ENCODE data around the gene ELMO3.

ELMO3 gene

DNA sequence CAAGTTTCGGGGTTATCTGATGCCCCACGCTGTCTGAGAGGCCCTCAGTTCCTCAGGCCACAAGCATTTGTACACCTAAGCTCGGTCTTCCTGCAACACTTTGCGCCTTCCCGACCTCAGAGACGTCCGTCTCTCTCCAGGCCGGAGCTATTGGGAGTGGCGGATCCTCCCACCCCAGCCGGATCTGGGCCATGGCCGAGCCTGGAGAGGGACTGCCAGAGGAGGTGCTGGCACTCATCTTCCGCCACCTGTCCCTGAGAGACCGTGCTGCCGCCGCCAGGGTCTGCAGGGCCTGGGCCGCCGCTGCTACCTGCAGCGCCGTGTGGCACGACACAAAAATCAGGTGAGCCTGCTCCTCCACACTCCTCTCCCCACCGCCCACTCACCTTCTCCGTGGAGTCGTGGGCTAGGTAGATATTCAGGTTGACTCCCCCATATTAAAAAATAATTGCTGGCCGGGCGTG lies 37.3 kb upstream of the ELMO3 start:
- ATAC-seq (no peak), DNase-seq (peak in 1 of 2 donors; percentile 18)
- peak overlapping the region; percentile 52 to 57 for H3K4me3 Mint-ChIP-seq
- H3K27me3 Mint-ChIP-seq = peaks cover 59% of the 10 kb centered on the region
- H3K27ac Mint-ChIP-seq = no peak overlapping the region
- peaks cover 88% of the 10 kb centered on the region for H3K4me1 Mint-ChIP-seq
- H3K9me3 Mint-ChIP-seq = no peaks in the 10 kb centered on the region

- Mint-ChIP-seq H3K27ac (no peak overlapping the region), H3K4me1 (peaks cover 88% of the 10 kb centered on the region), H3K9me3 (no peaks in the 10 kb centered on the region), H3K4me3 (peak overlapping the region; percentile 37 to 72), H3K27me3 (peaks cover 68% of the 10 kb centered on the region)
- DNase-seq (no peak), ATAC-seq (no peak)
Measured at GRCh38 chr16:67162506-67163163, 36.3 kb upstream of the ELMO3 start.

GRCh38 chr16:67163164-67163998 lies 35.5 kb upstream of the ELMO3 start:
- peaks cover 76% of the 10 kb centered on the region for H3K27me3 Mint-ChIP-seq
- H3K4me1 Mint-ChIP-seq = peaks cover 85% of the 10 kb centered on the region
- no peak overlapping the region for H3K27ac Mint-ChIP-seq
- no peak for ATAC-seq
- peak overlapping the region; percentile 62 to 72 for H3K4me3 Mint-ChIP-seq
- H3K9me3 Mint-ChIP-seq = no peaks in the 10 kb centered on the region
- peak; percentile 56 for DNase-seq

- Mint-ChIP-seq H3K4me3 (peak overlapping the region; percentile 62 to 72), H3K4me1 (peaks cover 85% of the 10 kb centered on the region), H3K27ac (peak overlapping the region in 1 of 2 donors; percentile 22), H3K27me3 (peaks cover 83% of the 10 kb centered on the region), H3K9me3 (no peaks in the 10 kb centered on the region)
- ATAC-seq = no peak
- DNase-seq = no peak
Measured at GRCh38 chr16:67163999-67164558, 34.9 kb upstream of the ELMO3 start.

DNA sequence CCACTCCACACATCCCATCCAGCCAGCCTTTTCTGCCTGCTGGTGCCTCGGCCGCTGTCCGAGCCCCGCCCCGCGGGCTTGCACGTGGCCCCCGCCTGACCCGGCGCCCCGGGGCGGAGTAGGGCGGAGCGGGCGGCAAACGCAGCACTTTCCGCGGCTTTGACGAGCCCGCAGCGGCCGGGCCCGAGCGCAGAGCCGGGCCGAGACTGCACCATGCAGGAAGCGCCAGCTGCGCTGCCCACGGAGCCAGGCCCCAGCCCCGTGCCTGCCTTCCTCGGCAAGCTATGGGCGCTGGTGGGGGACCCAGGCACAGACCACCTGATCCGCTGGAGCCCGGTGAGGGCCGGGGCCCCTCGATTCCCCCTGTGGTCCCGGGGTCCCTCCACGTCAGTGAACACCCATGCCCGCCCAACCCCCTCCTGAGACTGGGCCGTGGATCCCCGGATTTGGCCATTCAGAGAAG lies 34.3 kb upstream of the ELMO3 start, which contains the start of gene HSF4:
Gene HSF4 (plus strand): TSS at position 147 of the 463 bp plus-strand sequence. CDS start 67 bp downstream, at position 214.
- H3K27ac Mint-ChIP-seq = peak within 1 kb of the TSS in 1 of 2 donors; percentile 22
- ATAC-seq = no peak

DNA sequence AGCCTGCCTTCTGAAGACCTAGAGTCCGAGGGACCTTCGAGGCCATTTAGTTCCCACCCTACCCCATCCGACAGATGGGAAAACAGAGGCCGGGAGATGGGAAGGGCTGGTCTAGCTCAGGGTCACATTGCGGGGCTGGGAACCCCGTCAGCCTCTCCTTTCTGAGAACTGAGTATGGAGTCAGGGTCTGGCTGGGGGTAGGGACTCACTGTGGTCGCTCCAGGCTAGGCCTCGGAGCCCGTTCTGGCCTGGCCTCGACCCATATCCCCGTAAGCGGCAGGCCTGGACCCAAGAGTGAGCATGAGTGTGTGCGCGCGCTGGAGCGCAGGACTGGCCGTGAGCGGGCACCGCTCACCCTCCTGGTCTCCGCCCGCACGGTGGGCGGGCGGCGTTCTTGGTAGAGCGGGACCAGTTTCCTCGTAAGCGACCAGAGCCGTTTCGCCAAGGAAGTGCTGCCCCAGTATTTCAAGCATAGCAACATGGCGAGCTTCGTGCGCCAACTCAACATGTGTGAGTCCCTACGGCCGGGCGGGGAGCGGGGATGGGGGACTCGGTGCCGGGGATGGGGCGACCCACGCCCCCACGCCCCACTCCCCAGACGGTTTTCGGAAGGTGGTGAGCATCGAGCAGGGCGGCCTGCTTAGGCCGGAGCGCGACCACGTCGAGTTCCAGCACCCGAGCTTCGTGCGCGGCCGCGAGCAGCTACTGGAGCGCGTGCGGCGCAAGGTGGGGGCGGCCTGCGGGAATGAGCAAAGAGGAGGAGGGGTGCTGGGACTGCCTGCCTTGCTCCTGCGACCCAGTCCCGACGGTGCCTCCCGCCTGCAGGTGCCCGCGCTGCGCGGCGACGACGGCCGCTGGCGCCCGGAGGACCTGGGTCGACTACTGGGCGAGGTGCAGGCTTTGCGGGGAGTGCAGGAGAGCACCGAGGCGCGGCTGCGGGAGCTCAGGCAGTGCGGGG lies 33.5 kb upstream of the ELMO3 start:
- Mint-ChIP-seq H3K27ac (no peak overlapping the region), H3K4me3 (peak overlapping the region; percentile 53 to 72), H3K9me3 (no peaks in the 10 kb centered on the region), H3K27me3 (peaks cover 96% of the 10 kb centered on the region), H3K4me1 (peaks cover 92% of the 10 kb centered on the region)
- no peak for DNase-seq
- no peak for ATAC-seq

More for the DNA sequence above, 34.3 kb upstream of the ELMO3 start, which contains the start of gene HSF4:
- peak within 1 kb of the TSS; percentile 62 to 72 for H3K4me3 Mint-ChIP-seq
- peaks cover 88% of the 10 kb centered on the region for H3K27me3 Mint-ChIP-seq
- peaks cover 88% of the 10 kb centered on the region for H3K4me1 Mint-ChIP-seq
- no peaks in the 10 kb centered on the region for H3K9me3 Mint-ChIP-seq
- DNase-seq = no peak

GRCh38 chr16:67166110-67166547 lies 32.8 kb upstream of the ELMO3 start:
- Mint-ChIP-seq H3K4me3 (peak overlapping the region in 1 of 2 donors; percentile 65), H3K27me3 (peaks cover 97% of the 10 kb centered on the region), H3K4me1 (peaks cover 90% of the 10 kb centered on the region), H3K27ac (no peak overlapping the region), H3K9me3 (no peaks in the 10 kb centered on the region)
- DNase-seq (no peak), ATAC-seq (no peak)

GRCh38 chr16:67166598-67167168 lies 32.2 kb upstream of the ELMO3 start:
- DNase-seq (no peak), ATAC-seq (no peak)
- Mint-ChIP-seq H3K27me3 (peaks cover 97% of the 10 kb centered on the region), H3K4me3 (peak overlapping the region in 1 of 2 donors; percentile 65), H3K4me1 (peaks cover 90% of the 10 kb centered on the region), H3K27ac (peak overlapping the region in 1 of 2 donors; percentile 65), H3K9me3 (no peaks in the 10 kb centered on the region)

- Mint-ChIP-seq H3K27ac (no peak overlapping the region), H3K27me3 (peaks cover 97% of the 10 kb centered on the region), H3K4me1 (peaks cover 85% of the 10 kb centered on the region), H3K9me3 (no peaks in the 10 kb centered on the region), H3K4me3 (no peak overlapping the region)
- DNase-seq (no peak), ATAC-seq (no peak)
Measured at GRCh38 chr16:67167588-67167987, 31.3 kb upstream of the ELMO3 start.

GRCh38 chr16:67169011-67169451 lies 29.9 kb upstream of the ELMO3 start:
- peaks cover 84% of the 10 kb centered on the region for H3K4me1 Mint-ChIP-seq
- no peak for ATAC-seq
- H3K27me3 Mint-ChIP-seq = peaks cover 98% of the 10 kb centered on the region
- DNase-seq = no peak
- no peaks in the 10 kb centered on the region for H3K9me3 Mint-ChIP-seq
- peak overlapping the region in 1 of 2 donors; percentile 3 for H3K4me3 Mint-ChIP-seq
- no peak overlapping the region for H3K27ac Mint-ChIP-seq

- no peaks in the 10 kb centered on the region for H3K9me3 Mint-ChIP-seq
- peak overlapping the region; percentile 79 to 80 for H3K4me3 Mint-ChIP-seq
- no peak overlapping the region for H3K27ac Mint-ChIP-seq
- ATAC-seq = peak; percentile 11
- H3K4me1 Mint-ChIP-seq = peaks cover 87% of the 10 kb centered on the region
- peak; percentile 52 to 57 for DNase-seq
- peaks cover 97% of the 10 kb centered on the region for H3K27me3 Mint-ChIP-seq
Measured at GRCh38 chr16:67169642-67170167, 29.2 kb upstream of the ELMO3 start.

DNA sequence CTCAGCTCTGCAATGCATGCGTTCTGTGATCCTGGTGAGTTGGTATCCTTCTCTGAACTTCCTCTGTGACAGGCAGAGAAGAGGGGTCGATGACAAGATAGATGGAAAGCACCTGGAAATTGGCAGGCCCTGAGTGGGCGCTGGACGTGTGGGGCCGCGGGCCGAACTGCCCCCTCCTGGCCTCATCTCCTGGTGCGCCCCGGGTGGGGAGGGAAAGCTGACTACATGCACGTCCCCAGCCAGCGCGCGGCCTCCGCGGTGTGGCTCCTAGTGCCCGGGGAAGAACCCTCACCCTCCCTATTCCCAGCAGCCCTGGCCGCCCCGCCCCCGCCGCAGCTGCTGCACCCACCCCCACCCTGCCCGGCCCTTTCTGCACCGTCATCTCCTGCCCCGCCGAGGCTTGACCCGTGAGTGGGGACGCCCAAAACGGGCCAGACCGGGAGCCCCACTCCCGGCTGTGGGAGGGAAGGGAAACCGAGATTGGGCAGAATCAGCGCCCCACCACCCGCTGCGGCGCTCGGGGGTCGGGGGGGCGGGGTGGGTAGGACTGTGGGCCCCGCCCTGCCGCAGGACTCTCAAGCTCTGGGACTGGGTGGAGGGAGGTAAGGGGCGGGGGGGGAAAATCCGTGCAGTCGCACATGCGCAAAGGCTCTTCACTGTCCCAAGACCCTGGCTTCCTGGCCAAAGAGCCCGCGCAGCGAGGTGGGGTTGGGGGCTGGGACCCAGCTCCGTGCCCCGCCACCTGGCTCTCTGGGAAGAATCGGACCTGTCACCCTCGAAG lies 28.6 kb upstream of the ELMO3 start, which contains the start of gene NOL3:
Gene NOL3 (plus strand): TSS at position 371 of the 781 bp plus-strand sequence.
- Mint-ChIP-seq H3K9me3 (no peaks in the 10 kb centered on the region), H3K27ac (no peak within 1 kb of the TSS), H3K4me3 (peak within 1 kb of the TSS; percentile 79 to 80), H3K4me1 (peaks cover 86% of the 10 kb centered on the region), H3K27me3 (peaks cover 97% of the 10 kb centered on the region)
- ATAC-seq (peak; percentile 34), DNase-seq (peak in 1 of 2 donors; percentile 54)

DNA sequence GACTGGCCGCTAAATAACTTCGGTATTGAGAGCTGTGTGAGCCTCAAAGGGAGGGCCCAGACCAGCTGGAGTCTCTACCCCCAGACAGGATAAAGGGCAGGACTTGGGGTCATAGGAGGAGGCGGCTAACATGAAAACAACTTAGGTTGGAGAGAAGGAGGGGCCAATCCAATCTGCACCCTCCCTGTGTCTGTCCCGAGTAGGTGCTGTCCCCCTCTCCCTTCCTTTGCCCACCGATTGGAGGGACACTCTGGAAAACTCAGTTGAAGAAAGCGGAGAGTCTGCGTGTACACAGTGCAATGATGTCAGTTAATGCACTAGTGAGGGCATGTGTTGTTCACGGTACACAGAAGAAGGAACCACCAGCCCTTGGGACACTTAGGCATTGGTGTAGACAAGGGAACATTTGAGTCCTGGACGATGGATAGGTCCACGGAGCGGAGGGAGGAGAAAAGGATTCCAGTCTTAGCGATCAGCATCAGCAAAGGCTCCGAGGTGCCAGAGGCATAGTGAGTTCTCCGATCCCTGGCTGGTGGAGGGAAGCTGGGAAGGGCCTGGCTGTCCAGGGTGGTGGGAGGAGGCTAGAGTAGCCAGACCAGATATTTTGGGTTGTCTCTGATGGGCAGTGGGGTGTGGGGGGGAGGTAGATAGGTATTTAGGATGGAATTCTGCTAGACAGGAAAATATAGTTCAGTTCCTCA lies 27.8 kb upstream of the ELMO3 start:
- Mint-ChIP-seq H3K4me3 (peak overlapping the region; percentile 21 to 68), H3K27ac (no peak overlapping the region), H3K9me3 (no peaks in the 10 kb centered on the region), H3K4me1 (peaks cover 86% of the 10 kb centered on the region), H3K27me3 (peaks cover 97% of the 10 kb centered on the region)
- no peak for DNase-seq
- ATAC-seq = no peak
